H4 (cell line): ENCODE data around the gene TMEM165. TPM values are rescaled to one million over a fixed set of nuclear protein-coding genes. Genes with fewer than 3 reads are reported as not detected.
"Not testable (repeated sequence)": the region's sequence is repeated elsewhere in the genome, so short reads cannot be mapped to it uniquely, and the experiment has no call there.

Experiments
- DNase-seq: peaks from one replicate; pipeline ENCODE4 v3.0.0-alpha.2; 2015; ENCODE audit warnings: low spot score
- total RNA-seq: library from RNA; depleted of rRNA; stranded (reverse); fragments of >200 nt; shearing (Covaris generic); gene quantifications from 2 replicates; pipeline ENCODE4 v1.2.3, GENCODE V29; 2014; rRNA removed

TMEM165 gene
- 104 and 124 TPM in 2 replicates for total RNA-seq

- peak; percentile 88 for DNase-seq
Measured at GRCh38 chr4:55395529-55396307, at the start of gene TMEM165. Gene TMEM165 (plus strand): TSS chr4:55395957. CDS start chr4:55396190, 233 bp downstream.

DNA sequence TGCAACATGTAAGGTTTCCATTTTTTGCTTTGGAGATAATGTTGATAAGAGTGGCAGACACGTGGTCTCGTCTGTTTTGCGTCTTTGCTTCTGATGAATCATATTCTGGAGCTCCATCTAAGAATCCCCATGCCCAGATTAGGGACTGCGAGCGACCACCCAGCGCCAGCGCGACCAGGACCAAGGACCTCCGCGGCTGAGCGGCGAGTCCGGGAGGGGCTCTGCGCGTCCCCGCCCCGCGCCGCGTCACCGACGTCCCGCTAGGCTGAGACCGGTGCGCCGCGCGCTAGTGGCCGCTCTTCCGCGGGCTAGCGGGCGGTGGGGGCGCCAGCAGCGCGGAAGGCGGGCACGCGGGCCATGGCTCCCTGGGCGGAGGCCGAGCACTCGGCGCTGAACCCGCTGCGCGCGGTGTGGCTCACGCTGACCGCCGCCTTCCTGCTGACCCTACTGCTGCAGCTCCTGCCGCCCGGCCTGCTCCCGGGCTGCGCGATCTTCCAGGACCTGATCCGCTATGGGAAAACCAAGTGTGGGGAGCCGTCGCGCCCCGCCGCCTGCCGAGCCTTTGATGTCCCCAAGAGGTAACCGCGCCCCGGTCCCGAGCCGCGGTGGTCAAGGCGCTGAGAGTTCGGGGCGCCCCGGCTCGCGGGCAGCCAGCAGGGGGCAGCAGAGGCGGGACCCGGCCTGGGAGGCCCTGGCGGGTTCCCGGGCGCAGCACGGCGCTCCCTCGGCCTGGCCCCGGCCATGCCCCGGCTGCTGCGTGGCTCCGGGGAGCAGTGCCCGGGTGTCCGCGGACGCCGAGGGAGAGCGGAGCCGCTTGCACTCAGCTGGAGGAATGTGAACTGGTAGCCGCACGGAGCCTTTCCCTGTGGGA is 49.5 kb upstream of the TMEM165 start, which contains the start of gene SRD5A3:
TSS of gene SRD5A3 (plus strand) at position 263 of the 871 bp plus-strand sequence. CDS start at position 358, 95 bp downstream.
- DNase-seq = peak; percentile 63

DNA sequence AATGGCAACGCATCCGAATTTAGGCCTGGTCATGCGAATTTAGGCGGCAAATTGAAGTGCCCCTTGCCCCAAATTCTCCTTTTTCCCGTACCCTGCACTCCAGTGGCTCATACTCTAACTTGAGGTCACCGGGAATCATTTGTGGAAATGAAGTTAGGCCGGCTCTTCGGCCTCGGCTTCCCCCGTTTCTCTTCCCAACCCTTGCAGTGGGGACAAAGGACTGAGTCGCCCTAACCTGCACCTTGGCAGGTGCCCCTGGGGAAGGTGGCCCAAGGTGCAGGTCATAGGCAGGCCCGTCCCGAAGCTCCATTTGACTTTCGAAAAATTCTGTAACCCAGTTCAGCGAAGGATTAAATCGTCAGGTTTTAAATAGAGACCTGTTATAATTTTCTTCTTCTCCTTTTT is 48.9 kb upstream of the TMEM165 start:
- no peak for DNase-seq

DNA sequence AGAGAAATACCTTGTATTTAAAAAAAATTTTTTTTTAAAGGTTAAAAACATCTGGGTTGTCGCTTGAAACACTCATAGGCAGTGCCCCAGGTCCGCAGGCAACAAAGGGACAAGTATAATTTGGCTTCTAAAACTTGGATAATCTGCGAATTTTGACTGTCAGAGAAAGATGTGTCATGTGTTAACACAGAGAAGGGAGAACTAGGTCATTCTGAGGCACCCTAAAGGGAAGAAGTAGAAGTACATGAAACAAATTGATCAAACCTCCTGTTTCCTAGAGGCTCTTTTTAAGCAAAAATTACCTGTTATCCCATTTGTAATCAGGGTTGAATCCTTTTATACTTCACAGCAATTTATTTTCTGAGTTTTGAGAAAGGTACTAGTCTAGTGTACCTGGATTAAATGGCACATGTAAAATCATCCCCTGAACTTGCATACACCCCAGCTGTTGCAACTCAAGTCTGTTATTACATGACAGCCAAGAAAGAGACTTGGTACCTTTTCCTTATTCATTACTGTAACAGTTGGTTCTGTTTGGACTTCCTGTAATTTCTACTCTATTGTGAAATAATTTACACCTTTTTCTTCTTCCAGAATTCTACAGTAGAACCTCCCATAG is 48.0 kb upstream of the TMEM165 start:
- DNase-seq = peak; percentile 16

GRCh38 chr4:55348466-55348865 is 47.3 kb upstream of the TMEM165 start:
- DNase-seq = no peak

DNA sequence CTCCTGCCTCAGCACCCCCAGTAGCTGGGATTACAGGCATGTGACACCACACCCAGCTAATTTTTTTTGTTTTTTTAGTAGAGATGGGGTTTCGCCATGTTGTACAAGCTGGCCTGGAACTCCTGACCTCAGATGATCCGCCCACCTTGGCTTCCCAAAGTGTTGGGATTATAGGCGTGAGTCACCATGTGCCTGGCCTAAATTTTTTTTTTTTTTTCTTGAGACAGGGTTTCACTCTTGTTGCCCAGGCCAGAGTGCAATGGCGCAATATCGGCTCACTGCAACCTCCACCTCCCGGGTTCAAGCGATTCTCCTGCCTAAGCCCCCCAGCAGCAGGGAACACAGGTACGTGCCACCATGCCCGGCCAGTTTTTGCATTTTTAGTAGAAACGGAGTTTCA is 44.9 kb upstream of the TMEM165 start:
- peak; percentile 60 for DNase-seq

DNA sequence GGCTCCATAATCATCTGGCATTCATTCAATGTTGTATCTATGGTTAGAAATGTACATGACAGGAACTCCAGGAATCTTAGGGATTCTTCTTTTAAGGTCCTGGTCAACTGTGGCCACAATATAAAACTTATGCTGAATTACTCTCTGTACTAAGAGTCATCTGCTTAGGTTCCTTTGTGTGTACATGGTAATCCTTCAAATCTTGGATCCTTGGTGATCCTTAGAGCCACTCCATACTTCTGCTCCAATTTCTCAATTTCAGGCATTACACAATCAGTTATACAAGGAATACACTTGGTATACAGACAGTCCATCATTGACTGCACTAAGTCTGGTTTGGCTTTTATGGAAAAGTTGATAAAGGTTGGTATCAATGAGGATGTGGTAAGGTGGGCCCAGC is 43.9 kb upstream of the TMEM165 start:
- DNase-seq = no peak

DNA sequence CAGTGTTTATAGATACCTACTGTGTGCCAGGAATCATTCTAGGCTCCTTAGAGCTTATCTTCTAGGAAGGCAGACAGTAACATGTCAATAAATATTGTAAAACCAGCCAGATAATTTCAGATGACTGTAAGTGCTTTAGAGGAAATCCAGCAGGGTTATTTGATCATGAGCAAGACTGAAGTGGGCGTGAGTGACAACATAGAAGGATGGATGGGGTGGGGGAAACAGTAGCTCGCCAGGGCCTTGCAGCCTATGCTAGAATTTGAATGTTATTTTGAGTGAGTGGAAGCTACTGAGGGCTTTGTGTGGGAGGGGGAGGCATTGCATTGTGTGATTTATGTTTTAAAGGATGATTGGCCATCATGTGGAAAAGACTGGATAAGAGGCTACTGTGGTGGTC is 43.0 kb upstream of the TMEM165 start:
- no peak for DNase-seq

DNA sequence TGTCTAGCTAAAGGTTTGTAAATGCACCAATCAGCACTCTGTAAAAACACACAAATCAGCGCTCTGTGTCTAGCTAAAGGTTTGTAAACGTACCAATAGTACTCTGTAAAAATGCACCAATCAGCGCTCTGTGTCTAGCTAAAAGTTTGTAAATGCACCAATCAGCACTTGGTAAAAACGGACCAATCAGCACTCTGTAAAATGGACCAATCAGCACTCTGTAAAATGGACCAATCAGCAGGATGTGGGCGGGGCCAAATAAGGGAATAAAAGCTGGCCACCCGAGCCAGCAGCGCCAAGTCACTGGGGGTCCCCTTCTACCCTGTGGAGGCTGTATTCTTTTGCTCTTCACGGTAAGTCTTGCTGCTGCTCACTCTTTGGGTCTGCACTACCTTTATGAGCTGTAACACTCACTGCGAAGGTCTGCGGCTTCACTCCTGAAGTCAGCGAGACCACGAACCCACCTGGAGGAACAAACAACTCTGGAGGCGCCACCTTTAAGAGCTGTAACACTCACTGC is 42.5 kb upstream of the TMEM165 start:
- not testable (repeated sequence) for DNase-seq

DNA sequence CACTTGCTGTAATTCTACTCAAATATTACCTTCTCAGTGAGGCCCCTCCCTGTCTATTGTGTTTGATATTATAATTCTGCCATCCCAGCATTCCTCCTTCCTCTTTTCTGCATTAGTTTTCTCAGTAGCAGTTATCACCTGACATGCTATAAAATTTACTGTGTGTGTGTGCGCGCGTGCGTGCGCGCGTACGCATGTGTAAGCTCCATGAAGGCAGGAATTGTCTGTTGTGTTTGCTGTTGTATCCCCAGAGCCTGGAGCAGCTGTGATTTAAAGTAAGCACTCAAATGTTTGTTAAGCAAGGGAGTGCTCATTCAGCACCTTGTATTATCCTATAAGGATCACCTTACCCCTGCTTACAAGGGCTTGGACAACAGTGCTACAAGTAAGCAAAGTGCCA is 41.1 kb upstream of the TMEM165 start:
- DNase-seq = no peak

DNA sequence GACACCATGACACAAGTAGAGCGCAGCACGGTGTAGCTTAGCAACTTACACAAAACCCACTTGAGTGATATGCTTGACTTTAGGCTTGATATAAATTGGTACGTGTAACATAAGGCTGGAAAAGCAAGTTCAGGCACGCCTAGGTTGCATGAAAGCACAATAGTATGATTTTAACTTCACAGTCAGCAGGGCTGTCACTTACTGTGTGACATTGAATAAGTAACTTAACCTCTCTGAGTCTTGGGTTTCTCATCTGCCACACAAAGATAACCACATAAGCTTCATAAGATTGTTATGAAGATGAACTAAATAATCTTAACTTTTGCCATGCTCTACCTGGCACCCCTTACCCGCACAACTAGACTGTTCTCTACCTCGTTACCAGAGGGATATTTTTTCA is 40.2 kb upstream of the TMEM165 start:
- DNase-seq = no peak

GRCh38 chr4:55356991-55357461 is 38.7 kb upstream of the TMEM165 start:
- peak; percentile 26 for DNase-seq

- no peak for DNase-seq
Measured at GRCh38 chr4:55358246-55358645, 37.5 kb upstream of the TMEM165 start.

DNA sequence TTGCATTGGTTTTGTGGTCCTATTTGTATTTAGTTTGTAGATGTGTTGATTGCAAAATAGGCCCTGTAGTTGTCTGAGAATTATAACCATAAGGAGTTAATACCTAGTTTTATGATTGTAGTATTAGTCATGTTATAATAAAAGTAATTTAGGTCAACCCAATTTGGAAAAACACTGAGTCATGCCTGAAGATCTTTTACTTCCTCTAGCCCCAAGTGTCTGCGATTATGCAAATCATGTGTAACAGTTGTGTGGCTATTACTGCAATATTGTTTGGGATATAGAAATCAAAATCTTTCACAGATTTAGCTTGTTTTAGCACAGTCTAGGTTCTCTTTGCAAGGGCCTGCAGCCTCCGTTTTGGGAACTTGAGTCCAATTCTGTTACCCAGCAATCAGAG is 37.1 kb upstream of the TMEM165 start:
- DNase-seq = peak; percentile 54

DNA sequence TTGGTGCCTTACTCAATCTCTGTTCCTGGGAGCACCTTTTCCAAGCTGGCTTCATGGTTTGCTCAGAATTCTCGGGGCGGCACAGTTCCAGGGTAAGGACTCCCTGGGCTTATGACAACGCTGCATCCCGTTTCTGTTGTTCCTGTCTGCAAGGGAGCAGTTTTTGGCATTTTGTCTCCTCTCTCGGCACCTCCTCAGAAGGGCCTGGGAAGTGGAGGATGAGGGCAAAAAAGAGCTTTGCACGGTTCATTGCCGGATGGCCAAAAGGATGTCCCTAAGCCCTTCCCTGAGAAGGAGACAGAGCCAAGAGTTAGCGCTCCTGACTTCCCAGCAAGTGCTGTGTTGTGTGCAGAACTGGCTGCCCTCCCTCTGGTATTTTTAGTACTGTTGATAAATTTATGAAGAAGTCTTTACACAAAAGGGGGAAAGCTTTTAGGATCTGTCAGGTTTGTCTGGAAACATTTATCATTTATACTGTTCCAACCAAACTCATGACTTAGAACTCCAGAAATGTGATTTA is 36.3 kb upstream of the TMEM165 start:
- DNase-seq = no peak

GRCh38 chr4:55362938-55363337 is 32.8 kb upstream of the TMEM165 start:
- not testable (repeated sequence) for DNase-seq

DNA sequence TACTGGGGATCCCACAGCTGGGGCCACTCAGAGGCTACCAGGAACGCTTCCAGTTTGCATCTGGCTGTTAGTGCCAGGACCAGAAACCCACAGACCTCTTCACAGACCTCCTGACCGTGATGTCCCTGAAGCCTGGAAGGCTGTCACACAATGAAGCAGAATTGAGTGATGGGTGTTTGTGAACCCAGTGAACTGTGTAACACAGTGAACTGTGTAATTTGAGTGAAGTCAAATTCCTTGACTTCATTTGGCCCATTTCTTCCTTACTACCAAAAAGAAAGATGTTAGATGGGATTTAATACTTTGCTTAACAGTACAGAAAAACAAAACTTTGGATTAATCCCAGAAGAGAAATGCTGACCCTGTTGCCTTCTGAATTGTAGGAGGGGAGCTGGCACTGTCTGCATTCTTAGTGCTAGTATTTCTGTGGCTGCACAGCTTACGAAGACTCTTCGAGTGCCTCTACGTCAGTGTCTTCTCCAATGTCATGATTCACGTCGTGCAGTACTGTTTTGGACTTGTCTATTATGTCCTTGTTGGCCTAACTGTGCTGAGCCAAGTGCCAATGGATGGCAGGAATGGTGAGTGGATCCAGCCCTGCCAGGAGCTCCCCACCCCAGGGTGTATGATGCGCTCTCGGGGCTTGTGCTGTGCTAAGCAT is 31.9 kb upstream of the TMEM165 start:
- DNase-seq = no peak

DNA sequence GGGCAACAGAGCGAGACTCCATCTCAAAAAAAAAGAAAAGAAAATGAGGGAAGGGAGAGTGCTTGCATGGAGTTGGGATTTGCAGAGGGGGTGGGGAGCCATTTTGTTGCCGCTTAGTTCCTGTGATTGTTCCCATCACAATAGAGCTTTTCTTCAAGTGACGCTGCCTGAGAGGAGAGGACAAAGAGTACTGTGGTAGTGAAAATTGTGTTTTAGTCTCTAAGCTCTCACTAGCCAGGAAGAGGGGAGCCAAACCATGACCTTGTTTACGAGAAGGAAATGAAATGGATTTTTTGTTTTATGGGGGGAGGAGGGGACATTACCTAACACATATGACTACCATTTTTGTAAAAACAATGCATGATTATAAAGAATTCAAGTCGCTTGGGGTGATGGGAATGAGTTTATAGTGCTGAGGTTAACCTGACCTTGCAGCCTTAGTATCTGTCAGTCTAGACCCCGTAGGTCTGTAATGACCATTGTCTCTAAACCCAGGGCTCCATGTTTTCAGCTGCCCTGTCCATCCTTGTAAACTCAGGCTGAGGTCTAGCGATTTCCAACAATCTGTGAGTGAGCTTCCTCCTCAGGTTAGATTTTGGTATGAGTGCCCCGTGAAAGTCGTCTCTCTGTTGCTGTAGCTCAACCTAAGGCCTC is 30.9 kb upstream of the TMEM165 start:
- no peak for DNase-seq

- DNase-seq = no peak
Measured at GRCh38 chr4:55365345-55365728, 30.4 kb upstream of the TMEM165 start.

GRCh38 chr4:55366621-55367020 is 29.1 kb upstream of the TMEM165 start:
- DNase-seq = no peak
